ENCODE measurements around the gene RHOA.
"Not testable (repeated sequence)": the region's sequence is repeated elsewhere in the genome, so short reads cannot be mapped to it uniquely, and the experiment has no call there.

Gene RHOA

DNA sequence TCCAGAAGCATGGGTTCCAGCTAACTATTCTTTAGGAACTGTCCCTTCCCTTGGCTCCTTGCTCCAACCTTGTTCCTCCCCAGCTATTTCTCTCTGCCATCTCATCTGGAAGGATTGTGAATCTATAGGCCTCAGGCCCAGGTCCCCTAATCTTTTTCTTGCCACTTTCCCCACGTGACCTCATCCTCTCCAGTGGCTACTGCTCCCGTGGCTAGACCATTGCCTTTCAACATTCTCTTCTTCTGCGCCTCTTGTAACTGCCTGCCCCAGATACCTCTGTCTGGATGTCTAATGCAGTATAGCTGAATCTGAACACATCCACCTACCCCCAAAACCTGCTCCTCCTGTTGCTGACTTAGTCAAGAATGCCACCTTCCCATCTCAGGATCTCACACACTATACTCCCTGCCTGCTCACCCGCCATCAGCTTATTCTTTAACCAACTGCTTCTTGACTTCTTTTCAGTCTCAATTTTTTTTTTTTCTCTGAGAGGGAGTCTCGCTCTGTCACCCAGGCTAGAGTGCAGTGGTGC is 58.8 kb downstream of the RHOA start:
- no peak for DNase-seq
- Mint-ChIP-seq H3K27ac (no peak overlapping the region), H3K36me3 (ENCODE audit: low read depth) (peaks cover 21% of the 10 kb centered on the region), H3K9me3 (peaks cover 4% of the 10 kb centered on the region), H3K4me3 (no peak overlapping the region), H3K4me1 (peaks cover 19% of the 10 kb centered on the region), H3K27me3 (ENCODE audit: low read depth, poor library complexity) (peaks cover 7% of the 10 kb centered on the region)
- TF ChIP-seq, protein P1, sequence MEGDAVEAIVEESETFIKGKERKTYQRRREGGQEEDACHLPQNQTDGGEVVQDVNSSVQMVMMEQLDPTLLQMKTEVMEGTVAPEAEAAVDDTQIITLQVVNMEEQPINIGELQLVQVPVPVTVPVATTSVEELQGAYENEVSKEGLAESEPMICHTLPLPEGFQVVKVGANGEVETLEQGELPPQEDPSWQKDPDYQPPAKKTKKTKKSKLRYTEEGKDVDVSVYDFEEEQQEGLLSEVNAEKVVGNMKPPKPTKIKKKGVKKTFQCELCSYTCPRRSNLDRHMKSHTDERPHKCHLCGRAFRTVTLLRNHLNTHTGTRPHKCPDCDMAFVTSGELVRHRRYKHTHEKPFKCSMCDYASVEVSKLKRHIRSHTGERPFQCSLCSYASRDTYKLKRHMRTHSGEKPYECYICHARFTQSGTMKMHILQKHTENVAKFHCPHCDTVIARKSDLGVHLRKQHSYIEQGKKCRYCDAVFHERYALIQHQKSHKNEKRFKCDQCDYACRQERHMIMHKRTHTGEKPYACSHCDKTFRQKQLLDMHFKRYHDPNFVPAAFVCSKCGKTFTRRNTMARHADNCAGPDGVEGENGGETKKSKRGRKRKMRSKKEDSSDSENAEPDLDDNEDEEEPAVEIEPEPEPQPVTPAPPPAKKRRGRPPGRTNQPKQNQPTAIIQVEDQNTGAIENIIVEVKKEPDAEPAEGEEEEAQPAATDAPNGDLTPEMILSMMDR (IDR thresholded peaks at IDR 0.05), result no peak

DNA sequence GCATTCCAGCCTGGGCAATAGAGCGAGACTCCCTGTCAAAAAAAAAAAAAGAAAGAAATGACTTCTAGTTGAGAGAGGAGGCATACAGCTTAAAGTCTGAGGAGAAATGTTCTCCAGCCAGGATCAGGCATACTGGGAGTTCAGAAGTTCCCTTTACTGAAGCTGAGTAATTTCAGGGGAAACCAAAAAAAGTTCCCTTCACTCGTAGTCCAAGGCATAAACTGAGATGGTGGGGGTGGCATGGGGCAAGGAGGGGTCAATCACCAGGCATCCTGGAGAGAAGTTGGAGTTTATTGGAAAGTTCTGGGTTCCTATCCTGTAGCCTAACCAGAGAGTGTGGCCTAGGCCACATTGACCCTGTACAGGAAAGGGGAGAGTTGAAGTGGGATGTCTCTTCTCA is 59.5 kb downstream of the RHOA start:
- Mint-ChIP-seq H3K27me3 (ENCODE audit: low read depth, poor library complexity) (peaks cover 7% of the 10 kb centered on the region), H3K4me3 (no peak overlapping the region), H3K4me1 (peaks cover 19% of the 10 kb centered on the region), H3K9me3 (peaks cover 4% of the 10 kb centered on the region), H3K27ac (no peak overlapping the region), H3K36me3 (ENCODE audit: low read depth) (peaks cover 21% of the 10 kb centered on the region)
- TF ChIP-seq, protein P1 (IDR thresholded peaks at IDR 0.05), result no peak
- DNase-seq, result no peak

DNA sequence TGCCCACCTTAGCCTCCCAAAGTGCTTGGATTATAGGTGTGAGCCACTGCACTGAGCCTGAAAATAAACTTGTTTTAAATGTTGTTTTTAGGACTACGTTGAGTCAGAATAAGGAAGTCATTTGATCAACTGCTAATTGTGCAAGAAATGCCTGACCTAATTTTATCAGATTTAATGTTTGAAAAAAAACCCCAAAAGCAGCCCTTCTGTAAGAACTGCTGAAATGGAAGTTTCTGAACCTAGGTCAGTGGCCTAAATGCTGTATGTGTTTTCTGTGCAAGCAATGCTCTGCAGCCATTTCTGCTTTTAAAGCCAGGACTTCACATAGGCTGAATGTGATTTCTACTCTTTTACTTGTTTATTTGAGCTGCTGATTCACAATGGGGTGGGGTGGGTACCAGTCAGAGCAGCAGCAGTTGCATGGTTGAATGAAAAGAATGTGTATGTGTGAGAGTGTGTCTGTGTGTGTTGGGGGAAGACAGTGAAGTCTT is 60.2 kb downstream of the RHOA start:
- Mint-ChIP-seq H3K27me3 (ENCODE audit: low read depth, poor library complexity) (peaks cover 7% of the 10 kb centered on the region), H3K27ac (peak overlapping the region; percentile 2), H3K4me1 (peaks cover 17% of the 10 kb centered on the region), H3K9me3 (peaks cover 4% of the 10 kb centered on the region), H3K4me3 (no peak overlapping the region), H3K36me3 (ENCODE audit: low read depth) (peaks cover 20% of the 10 kb centered on the region)
- TF ChIP-seq, protein P1 (IDR thresholded peaks at IDR 0.05), result no peak
- no peak for DNase-seq

DNA sequence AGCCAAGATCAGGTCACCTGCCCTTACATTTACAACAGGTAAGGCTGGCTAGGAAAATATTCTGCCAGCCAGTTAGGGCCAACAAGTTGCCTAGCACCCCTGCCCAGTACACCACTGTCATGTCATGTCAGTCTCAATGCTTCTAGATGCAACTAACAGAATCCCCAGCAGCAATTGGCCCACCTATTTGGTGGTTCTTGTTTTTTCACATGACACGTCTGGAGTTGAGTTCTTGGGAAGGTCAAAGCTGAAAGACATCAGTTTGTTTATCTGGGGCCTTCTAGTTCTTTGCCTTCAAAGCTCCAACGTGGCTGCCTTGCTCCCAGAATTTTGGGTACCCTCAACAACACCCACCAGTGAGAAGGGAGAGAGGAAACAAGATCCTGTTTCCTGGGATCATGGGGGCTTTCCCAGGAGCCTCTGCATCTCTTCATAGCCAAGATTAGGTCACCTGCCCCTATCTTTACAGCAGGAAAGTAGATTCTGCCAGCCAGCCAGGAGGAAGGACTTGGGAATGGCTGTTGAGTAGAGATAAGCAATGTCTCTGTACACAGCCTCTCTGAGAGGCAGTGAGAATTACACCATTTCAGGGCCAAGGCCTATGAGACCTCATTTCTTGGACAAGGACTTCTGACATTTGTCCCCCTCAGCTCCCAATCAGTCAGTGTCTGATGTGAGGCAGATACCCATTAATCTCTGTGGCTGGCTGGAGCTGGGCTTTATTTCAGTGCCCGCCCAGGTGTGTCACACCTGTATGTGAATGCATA is 62.2 kb downstream of the RHOA start:
- Mint-ChIP-seq H3K4me3 (no peak overlapping the region), H3K9me3 (peaks cover 4% of the 10 kb centered on the region), H3K4me1 (peaks cover 10% of the 10 kb centered on the region), H3K36me3 (ENCODE audit: low read depth) (peaks cover 5% of the 10 kb centered on the region), H3K27ac (peak overlapping the region; percentile 22), H3K27me3 (ENCODE audit: low read depth, poor library complexity) (peaks cover 11% of the 10 kb centered on the region)
- no peak for DNase-seq
- TF ChIP-seq, protein P1 (IDR thresholded peaks at IDR 0.05), result no peak

DNA sequence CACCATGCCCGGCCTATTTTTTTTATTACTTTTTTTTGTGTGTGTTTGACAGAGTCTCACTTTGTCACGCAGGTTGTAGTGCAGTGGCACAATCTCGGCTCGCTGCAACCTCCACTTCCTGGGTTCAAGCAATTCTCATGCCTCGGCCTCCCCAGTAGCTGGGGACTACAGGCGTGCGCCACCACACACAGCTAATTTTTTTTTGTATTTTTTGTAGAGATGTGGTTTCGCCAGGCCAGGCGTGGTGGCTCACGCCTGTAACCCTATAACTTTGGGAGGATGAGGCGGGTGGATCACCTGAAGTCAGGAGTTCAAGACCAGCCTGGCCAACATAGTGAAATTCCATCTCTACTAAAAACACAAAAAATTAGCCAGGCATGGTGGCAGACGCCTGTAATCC is 63.4 kb downstream of the RHOA start:
- not testable (repeated sequence) for DNase-seq; H3K4me3 Mint-ChIP-seq; H3K27me3 Mint-ChIP-seq (ENCODE audit: low read depth, poor library complexity); H3K9me3 Mint-ChIP-seq; H3K36me3 Mint-ChIP-seq (ENCODE audit: low read depth); H3K27ac Mint-ChIP-seq
- H3K4me1 Mint-ChIP-seq, result peaks cover 10% of the 10 kb centered on the region

DNA sequence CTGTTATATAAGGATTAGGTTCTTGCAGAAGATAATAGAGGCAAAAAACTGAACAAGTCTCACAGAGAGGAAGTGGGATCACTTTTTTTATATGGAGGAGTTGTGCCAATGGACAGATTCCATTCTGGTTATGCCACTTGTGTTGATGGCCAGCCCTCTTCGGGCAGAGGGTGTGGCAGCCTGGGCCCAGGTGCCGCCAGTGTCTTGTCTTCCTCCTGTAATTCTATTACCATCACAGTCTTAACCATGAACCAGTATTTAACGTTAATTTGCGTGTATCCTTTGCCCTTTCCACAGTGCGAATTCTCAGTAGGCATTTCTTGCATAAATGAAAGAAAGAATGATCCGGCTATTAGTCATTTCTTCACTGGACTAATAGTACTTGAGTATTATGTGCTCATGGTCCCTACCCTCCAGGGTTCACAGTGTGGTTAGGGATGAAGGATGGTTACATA is 65.0 kb downstream of the RHOA start:
- no peaks in the 10 kb centered on the region for H3K36me3 Mint-ChIP-seq (ENCODE audit: low read depth)
- H3K4me1 Mint-ChIP-seq, result peaks cover 7% of the 10 kb centered on the region
- peaks cover 11% of the 10 kb centered on the region for H3K27me3 Mint-ChIP-seq (ENCODE audit: low read depth, poor library complexity)
- no peak overlapping the region for H3K4me3 Mint-ChIP-seq
- no peaks in the 10 kb centered on the region for H3K9me3 Mint-ChIP-seq
- H3K27ac Mint-ChIP-seq, result no peak overlapping the region
- no peak for DNase-seq
- TF ChIP-seq, protein P1 (IDR thresholded peaks at IDR 0.05), result no peak
